ENCODE results near the gene MR1. TPM values are rescaled to one million over a fixed set of nuclear protein-coding genes. Genes with fewer than 3 reads are reported as not detected.
"Not testable (repeated sequence)": the region's sequence is repeated elsewhere in the genome, so short reads cannot be mapped to it uniquely, and the experiment has no call there.

MR1 gene
- total and polyA plus RNA-seq, 5 donors from 2014 or later = 30.5 to 48.7 (median 43.8) TPM

DNA sequence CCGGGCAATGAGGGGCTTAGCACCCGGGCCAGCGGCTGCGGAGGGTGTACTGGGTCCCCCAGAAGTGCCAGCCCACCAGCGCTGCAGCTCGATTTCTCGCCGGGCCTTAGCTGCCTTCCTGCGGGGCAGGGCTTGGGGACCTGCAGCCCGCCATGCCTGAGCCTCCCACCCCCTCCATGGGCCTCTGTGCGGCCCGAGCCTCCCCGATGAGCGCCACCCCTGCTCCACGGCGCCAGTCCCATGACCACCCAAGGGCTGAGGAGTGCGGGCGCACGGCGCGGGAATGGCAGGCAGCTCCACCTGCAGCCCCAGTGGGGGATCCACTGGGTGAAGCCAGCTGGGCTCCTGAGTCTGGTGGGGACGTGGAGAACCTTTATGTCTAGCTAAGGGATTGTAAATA is 12.2 kb downstream of the MR1 start:
- peaks cover 20% of the 10 kb centered on the region for H3K36me3 ChIP-seq (ENCODE audit: control insufficient read depth, insufficient read depth, low read length)
- Mint-ChIP-seq H3K4me1 (peaks cover 4 to 37% (median 30%) of the 10 kb centered on the region in 4 donors), H3K36me3 (peaks cover 24% of the 10 kb centered on the region)
- not testable (repeated sequence) for DNase-seq; H3K4me3 Mint-ChIP-seq; H3K4me3 ChIP-seq (ENCODE audit: low read depth, low read length); H3K9me3 Mint-ChIP-seq; H3K9me3 ChIP-seq (ENCODE audit: control insufficient read depth in 2 of 2, low read length in 2 of 2); ATAC-seq (ENCODE audit: low read depth in 2 of 2); H3K27ac Mint-ChIP-seq; H3K27ac ChIP-seq (ENCODE audit: insufficient read depth, low read length, poor library complexity, severe bottlenecking); H3K27me3 Mint-ChIP-seq; H3K27me3 ChIP-seq (ENCODE audit: control insufficient read depth, insufficient read depth, low read length)
- H3K4me1 ChIP-seq (ENCODE audit: control insufficient read depth, insufficient read depth, low read length, poor library complexity, severe bottlenecking) = peaks cover 11% of the 10 kb centered on the region

DNA sequence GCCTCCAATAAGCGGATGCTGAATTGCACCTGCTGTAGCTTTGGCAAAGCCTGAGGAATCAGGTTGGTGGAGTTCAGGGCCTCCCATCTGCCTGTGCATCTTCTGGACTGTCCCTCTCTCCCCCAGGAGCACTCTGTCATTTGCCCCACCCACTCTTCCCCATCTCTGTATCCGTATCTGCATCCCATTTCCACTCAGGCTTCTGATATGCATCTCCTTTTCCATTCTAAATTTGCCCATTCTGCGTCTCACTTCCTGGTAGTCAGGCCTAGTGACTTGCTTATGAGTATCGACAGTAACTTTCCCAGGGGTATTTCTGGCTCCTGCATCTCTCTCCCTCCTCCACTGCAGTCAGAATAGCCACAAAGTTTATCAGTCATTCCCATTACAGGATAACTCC is 15.6 kb downstream of the MR1 start:
- ATAC-seq (ENCODE audit: low read depth in 2 of 2) (no peak), DNase-seq (no peak)
- Mint-ChIP-seq H3K36me3 (peaks cover 44% of the 10 kb centered on the region), H3K4me3 (no peak overlapping the region), H3K9me3 (peaks cover 0 to 1% (median 0%) of the 10 kb centered on the region in 7 donors), H3K4me1 (peaks cover 4 to 15% (median 9%) of the 10 kb centered on the region in 4 donors), H3K27me3 (no peaks in the 10 kb centered on the region), H3K27ac (no peak overlapping the region)
- no peak overlapping the region for H3K4me3 ChIP-seq (ENCODE audit: low read depth, low read length)
- no peaks in the 10 kb centered on the region for H3K9me3 ChIP-seq (ENCODE audit: control insufficient read depth in 2 of 2, low read length in 2 of 2)
- peaks cover 34% of the 10 kb centered on the region for H3K36me3 ChIP-seq (ENCODE audit: control insufficient read depth, insufficient read depth, low read length)
- no peaks in the 10 kb centered on the region for H3K27me3 ChIP-seq (ENCODE audit: control insufficient read depth, insufficient read depth, low read length)
- no peak overlapping the region for H3K27ac ChIP-seq (ENCODE audit: insufficient read depth, low read length, poor library complexity, severe bottlenecking)
- peaks cover 3% of the 10 kb centered on the region for H3K4me1 ChIP-seq (ENCODE audit: control insufficient read depth, insufficient read depth, low read length, poor library complexity, severe bottlenecking)

DNA sequence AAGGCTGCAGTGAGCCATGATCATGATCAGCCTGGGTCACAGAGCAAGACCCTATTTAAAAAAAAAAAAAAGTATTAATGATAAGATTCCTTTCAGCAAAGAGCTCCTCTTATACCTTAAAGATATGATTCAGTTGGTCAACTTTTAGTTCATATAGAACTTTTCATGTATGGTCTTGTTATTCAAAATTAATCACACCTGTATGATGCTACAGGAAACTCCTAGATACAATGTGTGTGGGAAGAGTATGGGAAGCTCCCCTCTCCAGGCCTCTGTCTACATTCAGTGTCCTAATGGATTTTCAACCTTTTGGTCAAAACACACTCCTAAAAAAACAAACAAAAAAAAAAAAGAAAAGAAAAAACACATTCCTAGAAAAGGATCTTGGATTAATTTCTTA is 17.1 kb downstream of the MR1 start:
- DNase-seq = no peak
- no peak overlapping the region for H3K4me3 Mint-ChIP-seq

DNA sequence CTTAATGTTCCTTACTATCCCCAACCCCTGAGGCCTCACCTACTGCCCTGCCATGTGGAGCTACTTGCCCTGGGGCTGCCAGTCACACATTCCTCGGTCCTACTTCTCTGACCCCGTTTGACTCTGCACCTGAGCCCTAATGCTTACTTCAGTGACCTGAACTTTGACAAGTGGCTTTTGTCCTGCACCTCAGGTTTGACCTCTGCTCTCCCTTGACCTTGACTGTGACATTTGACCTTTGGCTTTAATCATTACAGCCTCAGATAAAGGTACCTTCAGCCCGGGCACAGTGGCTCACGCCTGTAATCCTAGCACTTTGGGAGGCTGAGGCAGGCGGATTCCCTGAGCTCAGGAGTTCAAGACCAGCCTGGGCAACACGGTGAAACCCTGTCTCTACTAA is 22.8 kb downstream of the MR1 start:
- Mint-ChIP-seq H3K4me1 (peaks cover 5 to 14% (median 10%) of the 10 kb centered on the region in 4 donors), H3K36me3 (peaks cover 62% of the 10 kb centered on the region), H3K9me3 (peaks cover 0 to 14% (median 4%) of the 10 kb centered on the region in 7 donors), H3K27me3 (no peaks in the 10 kb centered on the region), H3K4me3 (no peak overlapping the region), H3K27ac (peak overlapping the region in 1 of 3 donors; percentile 31)
- Histone ChIP-seq H3K9me3 (ENCODE audit: control insufficient read depth in 2 of 2, low read length in 2 of 2) (peaks cover 0 to 12% of the 10 kb centered on the region in 2 experiments), H3K27ac (ENCODE audit: insufficient read depth, low read length, poor library complexity, severe bottlenecking) (no peak overlapping the region), H3K36me3 (ENCODE audit: control insufficient read depth, insufficient read depth, low read length) (peaks cover 39% of the 10 kb centered on the region), H3K4me1 (ENCODE audit: control insufficient read depth, insufficient read depth, low read length, poor library complexity, severe bottlenecking) (no peaks in the 10 kb centered on the region), H3K27me3 (ENCODE audit: control insufficient read depth, insufficient read depth, low read length) (no peaks in the 10 kb centered on the region), H3K4me3 (ENCODE audit: low read depth, low read length) (no peak overlapping the region)
- ATAC-seq (ENCODE audit: low read depth in 2 of 2) (no peak), DNase-seq (no peak)

More for the DNA sequence above, 17.1 kb downstream of the MR1 start:
- Mint-ChIP-seq H3K27ac (no peak overlapping the region), H3K9me3 (peaks cover 0 to 1% (median 0%) of the 10 kb centered on the region in 7 donors), H3K27me3 (no peaks in the 10 kb centered on the region), H3K36me3 (peaks cover 48% of the 10 kb centered on the region), H3K4me1 (peaks cover 0 to 13% (median 8%) of the 10 kb centered on the region in 4 donors)
- peaks cover 44% of the 10 kb centered on the region for H3K36me3 ChIP-seq (ENCODE audit: control insufficient read depth, insufficient read depth, low read length)
- H3K27ac ChIP-seq (ENCODE audit: insufficient read depth, low read length, poor library complexity, severe bottlenecking) = no peak overlapping the region
- ATAC-seq (ENCODE audit: low read depth in 2 of 2) = no peak
- no peaks in the 10 kb centered on the region for H3K9me3 ChIP-seq (ENCODE audit: control insufficient read depth in 2 of 2, low read length in 2 of 2)
- H3K27me3 ChIP-seq (ENCODE audit: control insufficient read depth, insufficient read depth, low read length) = no peaks in the 10 kb centered on the region
- no peak overlapping the region for H3K4me3 ChIP-seq (ENCODE audit: low read depth, low read length)
- H3K4me1 ChIP-seq (ENCODE audit: control insufficient read depth, insufficient read depth, low read length, poor library complexity, severe bottlenecking) = no peaks in the 10 kb centered on the region

DNA sequence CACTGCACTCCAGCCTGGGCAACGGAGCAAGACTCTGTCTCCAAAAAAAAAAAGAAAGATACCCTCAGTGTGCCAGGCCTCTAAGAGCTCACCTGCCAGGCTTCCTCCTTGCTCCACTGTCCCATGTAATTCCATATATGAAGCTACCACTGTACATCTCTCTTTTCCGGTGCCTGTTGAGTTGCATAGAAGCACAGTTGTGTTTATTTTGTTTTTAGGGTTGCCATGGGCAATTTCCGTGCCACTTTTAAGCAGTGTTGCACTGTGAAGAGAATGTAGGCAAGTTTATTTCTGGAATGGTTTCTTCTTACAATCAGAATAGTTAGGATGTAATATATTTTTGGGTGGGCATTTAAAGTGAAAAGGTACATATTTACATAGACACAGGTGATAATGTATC is 23.3 kb downstream of the MR1 start:
- no peak for ATAC-seq (ENCODE audit: low read depth in 2 of 2)
- H3K9me3 Mint-ChIP-seq = peaks cover 0 to 14% (median 4%) of the 10 kb centered on the region in 7 donors
- H3K4me1 Mint-ChIP-seq = peaks cover 7 to 16% (median 15%) of the 10 kb centered on the region in 4 donors
- no peaks in the 10 kb centered on the region for H3K27me3 ChIP-seq (ENCODE audit: control insufficient read depth, insufficient read depth, low read length)
- peaks cover 61% of the 10 kb centered on the region for H3K36me3 Mint-ChIP-seq
- DNase-seq = no peak
- H3K27ac Mint-ChIP-seq = no peak overlapping the region
- no peak overlapping the region for H3K27ac ChIP-seq (ENCODE audit: insufficient read depth, low read length, poor library complexity, severe bottlenecking)
- no peaks in the 10 kb centered on the region for H3K27me3 Mint-ChIP-seq
- no peak overlapping the region for H3K4me3 ChIP-seq (ENCODE audit: low read depth, low read length)
- H3K4me3 Mint-ChIP-seq = no peak overlapping the region
- peaks cover 3% of the 10 kb centered on the region for H3K4me1 ChIP-seq (ENCODE audit: control insufficient read depth, insufficient read depth, low read length, poor library complexity, severe bottlenecking)
- peaks cover 0 to 12% of the 10 kb centered on the region in 2 experiments for H3K9me3 ChIP-seq (ENCODE audit: control insufficient read depth in 2 of 2, low read length in 2 of 2)
- H3K36me3 ChIP-seq (ENCODE audit: control insufficient read depth, insufficient read depth, low read length) = peaks cover 39% of the 10 kb centered on the region

DNA sequence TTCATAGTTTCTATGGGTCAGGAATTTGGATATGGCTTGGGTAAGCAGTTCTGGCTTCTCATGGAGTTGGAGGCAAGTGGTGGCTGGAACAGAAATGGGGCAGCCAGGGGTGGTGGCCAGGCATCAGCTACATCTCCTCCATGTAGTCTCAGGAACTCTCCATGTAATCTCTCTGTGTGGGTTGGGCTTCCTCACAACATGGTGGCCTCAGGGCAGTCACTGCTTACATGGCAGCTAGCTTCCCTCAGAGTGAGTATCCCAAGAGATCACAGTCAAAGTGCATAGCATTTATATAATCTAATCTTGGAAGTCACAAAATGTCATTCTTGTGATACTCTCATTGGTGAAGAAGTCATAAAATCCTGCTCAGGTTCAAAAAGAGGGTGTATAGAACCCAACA is 25.7 kb downstream of the MR1 start:
- no peak for ATAC-seq (ENCODE audit: low read depth in 2 of 2)
- peaks cover 45% of the 10 kb centered on the region for H3K36me3 Mint-ChIP-seq
- H3K9me3 Mint-ChIP-seq = peaks cover 0 to 14% (median 4%) of the 10 kb centered on the region in 7 donors

DNA sequence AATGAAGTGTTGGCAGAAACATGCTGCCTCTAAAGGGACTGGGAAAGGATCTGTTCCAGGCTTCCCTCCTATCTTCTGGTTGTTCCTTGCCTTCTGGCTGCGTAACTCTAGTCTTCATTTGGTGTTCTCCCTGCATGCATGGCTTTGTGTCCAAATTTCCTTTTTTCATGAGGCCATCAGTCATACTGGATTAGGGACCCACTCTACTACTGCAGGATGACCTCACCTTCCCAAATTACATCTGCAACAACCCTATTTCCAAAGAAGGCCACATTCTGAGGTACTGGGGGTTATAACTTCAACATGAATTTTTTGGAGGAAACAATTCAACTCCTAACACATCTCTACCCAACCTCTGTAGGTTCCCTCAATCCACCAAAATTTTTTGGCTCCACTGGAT is 26.3 kb downstream of the MR1 start:
- Histone ChIP-seq H3K4me1 (ENCODE audit: control insufficient read depth, insufficient read depth, low read length, poor library complexity, severe bottlenecking) (peaks cover 15% of the 10 kb centered on the region), H3K36me3 (ENCODE audit: control insufficient read depth, insufficient read depth, low read length) (peaks cover 25% of the 10 kb centered on the region), H3K27me3 (ENCODE audit: control insufficient read depth, insufficient read depth, low read length) (no peaks in the 10 kb centered on the region), H3K27ac (ENCODE audit: insufficient read depth, low read length, poor library complexity, severe bottlenecking) (no peak overlapping the region), H3K4me3 (ENCODE audit: low read depth, low read length) (no peak overlapping the region), H3K9me3 (ENCODE audit: control insufficient read depth in 2 of 2, low read length in 2 of 2) (peaks cover 0 to 12% of the 10 kb centered on the region in 2 experiments)
- ATAC-seq (ENCODE audit: low read depth in 2 of 2) = no peak
- Mint-ChIP-seq H3K27me3 (no peaks in the 10 kb centered on the region), H3K9me3 (peaks cover 0 to 14% (median 4%) of the 10 kb centered on the region in 7 donors), H3K36me3 (peaks cover 42% of the 10 kb centered on the region), H3K4me1 (peaks cover 11 to 31% (median 23%) of the 10 kb centered on the region in 4 donors), H3K27ac (no peak overlapping the region), H3K4me3 (peak overlapping the region in 1 of 4 donors; percentile 48)
- no peak for DNase-seq

More for the DNA sequence above, 25.7 kb downstream of the MR1 start:
- Mint-ChIP-seq H3K27ac (no peak overlapping the region), H3K4me1 (peaks cover 14 to 31% (median 23%) of the 10 kb centered on the region in 4 donors), H3K4me3 (no peak overlapping the region), H3K27me3 (no peaks in the 10 kb centered on the region)
- Histone ChIP-seq H3K4me1 (ENCODE audit: control insufficient read depth, insufficient read depth, low read length, poor library complexity, severe bottlenecking) (peaks cover 15% of the 10 kb centered on the region), H3K9me3 (ENCODE audit: control insufficient read depth in 2 of 2, low read length in 2 of 2) (peaks cover 0 to 12% of the 10 kb centered on the region in 2 experiments), H3K4me3 (ENCODE audit: low read depth, low read length) (no peak overlapping the region), H3K27ac (ENCODE audit: insufficient read depth, low read length, poor library complexity, severe bottlenecking) (no peak overlapping the region), H3K36me3 (ENCODE audit: control insufficient read depth, insufficient read depth, low read length) (peaks cover 26% of the 10 kb centered on the region), H3K27me3 (ENCODE audit: control insufficient read depth, insufficient read depth, low read length) (no peaks in the 10 kb centered on the region)
- DNase-seq = no peak

DNA sequence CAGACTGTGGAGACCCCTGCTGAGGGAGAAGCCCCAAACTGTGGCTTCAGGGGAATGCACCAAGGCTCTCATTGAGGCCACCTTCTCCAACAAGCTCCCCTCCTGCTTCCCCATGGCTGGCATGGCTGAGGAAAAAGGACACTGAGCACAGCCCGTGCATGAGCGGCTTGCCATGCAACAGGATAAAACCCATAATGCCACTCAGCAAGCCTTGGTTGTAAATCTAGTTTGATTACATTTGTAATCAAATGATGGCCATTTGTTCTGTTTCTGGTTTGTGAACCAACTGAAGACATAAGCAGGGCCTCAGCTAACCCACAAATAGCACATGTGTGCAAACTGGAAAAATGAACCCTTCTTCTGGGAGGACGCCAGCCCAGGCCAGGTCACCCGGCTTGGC is 27.2 kb downstream of the MR1 start:
- H3K27ac Mint-ChIP-seq = peak overlapping the region in 2 of 3 donors; percentile 26 to 96
- Histone ChIP-seq H3K4me1 (ENCODE audit: control insufficient read depth, insufficient read depth, low read length, poor library complexity, severe bottlenecking) (peaks cover 15% of the 10 kb centered on the region), H3K9me3 (ENCODE audit: control insufficient read depth in 2 of 2, low read length in 2 of 2) (peaks cover 0 to 12% of the 10 kb centered on the region in 2 experiments), H3K36me3 (ENCODE audit: control insufficient read depth, insufficient read depth, low read length) (peaks cover 16% of the 10 kb centered on the region)
- H3K27me3 ChIP-seq (ENCODE audit: control insufficient read depth, insufficient read depth, low read length); DNase-seq; H3K4me3 ChIP-seq (ENCODE audit: low read depth, low read length); H3K27ac ChIP-seq (ENCODE audit: insufficient read depth, low read length, poor library complexity, severe bottlenecking); H3K4me3 Mint-ChIP-seq; ATAC-seq (ENCODE audit: low read depth in 2 of 2); H3K27me3 Mint-ChIP-seq: not testable (repeated sequence)
- H3K4me1 Mint-ChIP-seq = peaks cover 5 to 31% (median 22%) of the 10 kb centered on the region in 4 donors
- H3K36me3 Mint-ChIP-seq = peaks cover 34% of the 10 kb centered on the region
- H3K9me3 Mint-ChIP-seq = peaks cover 0 to 14% (median 4%) of the 10 kb centered on the region in 7 donors
